HepG2 (cell line): ENCODE results near the gene FBXW4. TPM values are rescaled to one million over a fixed set of nuclear protein-coding genes. Genes with fewer than 3 reads are reported as not detected.

Source experiments
- BCL6 ChIP-seq: IDR thresholded peaks from 2 replicates; pipeline ENCODE4 v1.6.1; 2016; ENCODE audit warnings: missing genetic modification reagents, missing compliant biosample characterization
- FOXJ3 ChIP-seq: sonication (generic); formaldehyde crosslinking; IDR thresholded peaks from 2 replicates; pipeline ENCODE4 v1.4.0; 2020; ENCODE audit warnings: missing genetic modification reagents, mild to moderate bottlenecking, borderline replicate concordance
- GATA4 ChIP-seq: sonication (generic); IDR thresholded peaks from 2 replicates; pipeline ENCODE4 v1.6.1; 2016; ENCODE audit warnings: antibody characterized with exemption, low read depth, borderline replicate concordance
- MAF1 ChIP-seq: sonication (generic); formaldehyde crosslinking; IDR thresholded peaks from 2 replicates; pipeline ENCODE4 v1.5.0; 2020; ENCODE audit warnings: missing genetic modification reagents, borderline replicate concordance
- MTA1 ChIP-seq: sonication (generic); formaldehyde crosslinking; IDR thresholded peaks from 2 replicates; pipeline ENCODE4 v1.4.0; 2020; ENCODE audit warnings: missing genetic modification reagents, mild to moderate bottlenecking, borderline replicate concordance
- NCOA1 ChIP-seq: sonication (generic); formaldehyde crosslinking; IDR thresholded peaks from 2 replicates; pipeline ENCODE4 v1.9.0; 2021; ENCODE audit warnings: missing genetic modification reagents
- NR2F1 ChIP-seq, 2 experiments: fragments of 450-650 bp in 1 of 2; formaldehyde crosslinking in 1 of 2; IDR thresholded peaks; 2 replicates each; pipeline versions ENCODE4 v1.5.0 to v1.6.1; 2016 to 2020; ENCODE audit warnings: mild to moderate bottlenecking in 1 of 2, missing compliant biosample characterization in 1 of 2, missing genetic modification reagents in 1 of 2, moderate library complexity in 1 of 2
- RARA ChIP-seq: IDR thresholded peaks from 2 replicates; pipeline ENCODE4 v1.6.1; 2016; ENCODE audit warnings: missing genetic modification reagents, missing compliant biosample characterization
- SCMH1 ChIP-seq: sonication (generic); formaldehyde crosslinking; IDR thresholded peaks from 2 replicates; pipeline ENCODE4 v1.9.0; 2021; ENCODE audit warnings: missing genetic modification reagents, mild to moderate bottlenecking, borderline replicate concordance
- SIN3B ChIP-seq: fragments of 150-350 bp; IDR thresholded peaks from 2 replicates; pipeline ENCODE4 v1.6.1; 2014; ENCODE audit warnings: low read length
- ZMAT3 ChIP-seq: sonication (generic); formaldehyde crosslinking; conservative IDR thresholded peaks from 2 replicates; pipeline ENCODE4 v1.7.0; 2021; ENCODE audit warnings: missing genetic modification reagents
- ZNF274 ChIP-seq: sonication (generic); formaldehyde crosslinking; IDR thresholded peaks from 2 replicates; pipeline ENCODE4 v1.5.1; 2020; ENCODE audit warnings: mild to moderate bottlenecking, missing genetic modification reagents
- ZNF382 ChIP-seq: sonication (generic); formaldehyde crosslinking; IDR thresholded peaks from 2 replicates; pipeline ENCODE4 v1.5.0; 2020; ENCODE audit warnings: missing genetic modification reagents, mild to moderate bottlenecking, borderline replicate concordance
- ZNF557 ChIP-seq: sonication (generic); formaldehyde crosslinking; IDR thresholded peaks from 2 replicates; pipeline ENCODE4 v1.4.0; 2020; ENCODE audit warnings: missing genetic modification reagents
- ZNF567 ChIP-seq: sonication (generic); formaldehyde crosslinking; IDR thresholded peaks from 2 replicates; pipeline ENCODE4 v1.8.1; 2023; ENCODE audit warnings: mild to moderate bottlenecking, missing genetic modification reagents, borderline replicate concordance
- ZNF598 ChIP-seq: sonication (generic); formaldehyde crosslinking; IDR thresholded peaks from 2 replicates; pipeline ENCODE4 v1.5.1; 2020; ENCODE audit warnings: mild to moderate bottlenecking, missing genetic modification reagents, borderline replicate concordance
- ZNF737 ChIP-seq: sonication (generic); formaldehyde crosslinking; IDR thresholded peaks from 2 replicates; pipeline ENCODE4 v1.5.0; 2020; ENCODE audit warnings: missing genetic modification reagents, mild to moderate bottlenecking, borderline replicate concordance
- ZSCAN31 ChIP-seq: sonication (generic); formaldehyde crosslinking; IDR thresholded peaks from 2 replicates; pipeline ENCODE4 v1.5.0; 2020; ENCODE audit warnings: low read depth, mild to moderate bottlenecking, missing genetic modification reagents
- polyA plus RNA-seq, 8 experiments: library from polyadenylated mRNA; depleted of rRNA in 3 of 8; stranded (reverse) in 7 of 8; unstranded in 1 of 8; fragments of >200 nt; fragmentation: Illumina TruSeq in 4 of 8; extraction: Trizol in 4 of 8; gene quantifications; 2 replicates each; pipeline versions ENCODE4 v1.2.1 to v1.2.3, GENCODE V29; 2011 to 2016; ENCODE audit warnings: low read depth in 4 of 8, missing spikeins in 1 of 8, mixed read lengths in 1 of 8; ENCODE audit not compliant: insufficient read depth in 1 of 8
- total RNA-seq, 5 experiments: library from RNA; depleted of rRNA; stranded (reverse); fragments of >200 nt; fragmentation: Illumina TruSeq; extraction: Trizol; gene quantifications; 2 replicates each; pipeline ENCODE4 v1.2.3, GENCODE V29; 2016; ENCODE audit warnings: low read depth in 1 of 5
- TF ChIP-seq, protein P1 (sequence below): sonication (generic); formaldehyde crosslinking; IDR thresholded peaks from 2 replicates; pipeline ENCODE4 v1.4.0; 2020; ENCODE audit warnings: missing genetic modification reagents, borderline replicate concordance
- TF ChIP-seq, protein P2 (sequence below): sonication (generic); formaldehyde crosslinking; IDR thresholded peaks from 2 replicates; pipeline ENCODE4 v1.5.0; 2020; ENCODE audit warnings: mild to moderate bottlenecking, missing genetic modification reagents
- TF ChIP-seq, protein P3 (sequence below): sonication (generic); formaldehyde crosslinking; IDR thresholded peaks from 2 replicates; pipeline ENCODE4 v1.4.0; 2020; ENCODE audit warnings: missing genetic modification reagents, borderline replicate concordance

Gene FBXW4
- total and polyA plus RNA-seq, 2 of the 13 experiments (the other 11 are each of a cell fraction or from before 2014, with no cell fraction given): 23.5 to 33.7 TPM

DNA sequence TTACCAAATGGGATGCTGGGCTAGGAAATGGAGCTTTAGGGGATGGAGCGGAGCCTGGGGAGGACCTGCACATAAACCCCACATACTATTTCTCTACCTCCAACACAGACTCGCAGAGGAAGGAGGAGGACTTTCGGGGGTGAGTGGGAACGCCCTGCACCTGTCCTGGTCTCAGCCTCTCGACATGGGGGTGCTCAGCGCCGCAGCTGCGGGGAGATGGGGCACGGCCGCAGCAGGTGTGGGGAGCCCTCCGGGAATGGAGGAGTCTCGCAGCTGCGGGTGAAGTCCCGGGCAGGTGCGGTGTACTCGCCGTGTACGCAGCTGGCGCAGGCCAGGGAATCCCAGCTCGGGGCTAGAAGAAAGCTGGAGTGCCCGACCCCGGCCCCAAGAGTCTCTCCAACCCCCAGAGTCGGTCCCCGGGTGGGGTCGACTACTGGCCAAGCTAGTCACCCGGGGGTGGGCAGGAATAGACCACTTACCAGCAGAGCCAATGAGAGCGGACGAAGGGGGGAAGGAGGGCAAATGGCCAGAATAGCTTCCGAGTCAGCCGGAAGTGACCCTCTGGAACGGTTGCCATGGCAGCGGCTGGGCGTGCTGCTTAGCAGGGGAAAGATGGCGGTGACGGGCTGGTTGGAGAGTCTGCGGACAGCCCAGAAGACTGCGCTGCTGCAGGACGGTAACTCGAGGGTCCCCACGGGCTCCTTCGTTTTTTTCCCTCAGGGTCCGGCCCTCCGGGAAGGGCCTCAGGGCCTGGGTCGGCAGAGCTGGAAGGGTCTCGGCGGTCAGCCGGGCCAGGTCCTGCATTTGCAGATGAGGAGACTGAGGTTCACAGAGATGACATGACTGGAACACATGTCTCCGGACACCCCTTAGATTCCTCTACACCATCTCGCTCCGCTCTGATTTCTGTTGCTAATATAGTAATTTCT, 107.0 kb downstream of the FBXW4 start, which contains the start of the genes DPCD and POLL (continued):
- 0 out of 2 replicates have a peak, but pooled peaks have one; percentile 47 for TF ChIP-seq ZNF557 (CRISPR knock-in tag)
- TF ChIP-seq, protein P1, sequence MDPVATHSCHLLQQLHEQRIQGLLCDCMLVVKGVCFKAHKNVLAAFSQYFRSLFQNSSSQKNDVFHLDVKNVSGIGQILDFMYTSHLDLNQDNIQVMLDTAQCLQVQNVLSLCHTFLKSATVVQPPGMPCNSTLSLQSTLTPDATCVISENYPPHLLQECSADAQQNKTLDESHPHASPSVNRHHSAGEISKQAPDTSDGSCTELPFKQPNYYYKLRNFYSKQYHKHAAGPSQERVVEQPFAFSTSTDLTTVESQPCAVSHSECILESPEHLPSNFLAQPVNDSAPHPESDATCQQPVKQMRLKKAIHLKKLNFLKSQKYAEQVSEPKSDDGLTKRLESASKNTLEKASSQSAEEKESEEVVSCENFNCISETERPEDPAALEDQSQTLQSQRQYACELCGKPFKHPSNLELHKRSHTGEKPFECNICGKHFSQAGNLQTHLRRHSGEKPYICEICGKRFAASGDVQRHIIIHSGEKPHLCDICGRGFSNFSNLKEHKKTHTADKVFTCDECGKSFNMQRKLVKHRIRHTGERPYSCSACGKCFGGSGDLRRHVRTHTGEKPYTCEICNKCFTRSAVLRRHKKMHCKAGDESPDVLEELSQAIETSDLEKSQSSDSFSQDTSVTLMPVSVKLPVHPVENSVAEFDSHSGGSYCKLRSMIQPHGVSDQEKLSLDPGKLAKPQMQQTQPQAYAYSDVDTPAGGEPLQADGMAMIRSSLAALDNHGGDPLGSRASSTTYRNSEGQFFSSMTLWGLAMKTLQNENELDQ (CRISPR knock-in tag): no peak
- TF ChIP-seq, protein P2, sequence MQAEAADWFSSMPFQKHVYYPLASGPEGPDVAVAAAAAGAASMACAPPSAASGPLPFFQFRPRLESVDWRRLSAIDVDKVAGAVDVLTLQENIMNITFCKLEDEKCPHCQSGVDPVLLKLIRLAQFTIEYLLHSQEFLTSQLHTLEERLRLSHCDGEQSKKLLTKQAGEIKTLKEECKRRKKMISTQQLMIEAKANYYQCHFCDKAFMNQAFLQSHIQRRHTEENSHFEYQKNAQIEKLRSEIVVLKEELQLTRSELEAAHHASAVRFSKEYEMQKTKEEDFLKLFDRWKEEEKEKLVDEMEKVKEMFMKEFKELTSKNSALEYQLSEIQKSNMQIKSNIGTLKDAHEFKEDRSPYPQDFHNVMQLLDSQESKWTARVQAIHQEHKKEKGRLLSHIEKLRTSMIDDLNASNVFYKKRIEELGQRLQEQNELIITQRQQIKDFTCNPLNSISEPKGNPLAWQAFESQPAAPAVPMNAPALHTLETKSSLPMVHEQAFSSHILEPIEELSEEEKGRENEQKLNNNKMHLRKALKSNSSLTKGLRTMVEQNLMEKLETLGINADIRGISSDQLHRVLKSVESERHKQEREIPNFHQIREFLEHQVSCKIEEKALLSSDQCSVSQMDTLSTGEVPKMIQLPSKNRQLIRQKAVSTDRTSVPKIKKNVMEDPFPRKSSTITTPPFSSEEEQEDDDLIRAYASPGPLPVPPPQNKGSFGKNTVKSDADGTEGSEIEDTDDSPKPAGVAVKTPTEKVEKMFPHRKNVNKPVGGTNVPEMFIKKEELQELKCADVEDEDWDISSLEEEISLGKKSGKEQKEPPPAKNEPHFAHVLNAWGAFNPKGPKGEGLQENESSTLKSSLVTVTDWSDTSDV (CRISPR knock-in tag): peak; percentile 70; the same call in 1 of the 2 replicates
- TF ChIP-seq SIN3B: peak; percentile 70
- no peak for TF ChIP-seq RARA (CRISPR knock-in tag)
- no peak for TF ChIP-seq GATA4
- no peak for TF ChIP-seq ZNF737
- TF ChIP-seq ZNF567 (CRISPR knock-in tag): no peak
- no peak; the same call in 1 of the 2 replicates for TF ChIP-seq BCL6 (CRISPR knock-in tag)
- peak; percentile 52; the same call in 1 of the 2 replicates for TF ChIP-seq ZNF598
- TF ChIP-seq NR2F1 (CRISPR knock-in tag; IDR thresholded peaks at IDR 0.05): no peak
- TF ChIP-seq FOXJ3 (CRISPR knock-in tag): 0 out of 2 replicates have a peak, but pooled peaks have one; percentile 4
- no peak for TF ChIP-seq ZNF382 (CRISPR knock-in tag)
- no peak for TF ChIP-seq ZNF274
- TF ChIP-seq SCMH1 (CRISPR knock-in tag): no peak
- no peak for TF ChIP-seq ZMAT3 (CRISPR knock-in tag)
- no peak for TF ChIP-seq MAF1 (CRISPR knock-in tag)
- no peak for TF ChIP-seq NCOA1 (CRISPR knock-in tag)
- no peak for TF ChIP-seq ZSCAN31 (CRISPR knock-in tag)
- TF ChIP-seq, protein P3, sequence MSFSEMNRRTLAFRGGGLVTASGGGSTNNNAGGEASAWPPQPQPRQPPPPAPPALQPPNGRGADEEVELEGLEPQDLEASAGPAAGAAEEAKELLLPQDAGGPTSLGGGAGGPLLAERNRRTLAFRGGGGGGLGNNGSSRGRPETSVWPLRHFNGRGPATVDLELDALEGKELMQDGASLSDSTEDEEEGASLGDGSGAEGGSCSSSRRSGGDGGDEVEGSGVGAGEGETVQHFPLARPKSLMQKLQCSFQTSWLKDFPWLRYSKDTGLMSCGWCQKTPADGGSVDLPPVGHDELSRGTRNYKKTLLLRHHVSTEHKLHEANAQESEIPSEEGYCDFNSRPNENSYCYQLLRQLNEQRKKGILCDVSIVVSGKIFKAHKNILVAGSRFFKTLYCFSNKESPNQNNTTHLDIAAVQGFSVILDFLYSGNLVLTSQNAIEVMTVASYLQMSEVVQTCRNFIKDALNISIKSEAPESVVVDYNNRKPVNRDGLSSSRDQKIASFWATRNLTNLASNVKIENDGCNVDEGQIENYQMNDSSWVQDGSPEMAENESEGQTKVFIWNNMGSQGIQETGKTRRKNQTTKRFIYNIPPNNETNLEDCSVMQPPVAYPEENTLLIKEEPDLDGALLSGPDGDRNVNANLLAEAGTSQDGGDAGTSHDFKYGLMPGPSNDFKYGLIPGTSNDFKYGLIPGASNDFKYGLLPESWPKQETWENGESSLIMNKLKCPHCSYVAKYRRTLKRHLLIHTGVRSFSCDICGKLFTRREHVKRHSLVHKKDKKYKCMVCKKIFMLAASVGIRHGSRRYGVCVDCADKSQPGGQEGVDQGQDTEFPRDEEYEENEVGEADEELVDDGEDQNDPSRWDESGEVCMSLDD: peak; percentile 78; the same call in 1 of the 2 replicates
- TF ChIP-seq MTA1: peak; percentile 56; the same call in 1 of the 2 replicates
